GM12892 (cell line): ENCODE data around the gene CARMIL1.

ENCODE experiments used
- POLR2A ChIP-seq: IDR thresholded peaks from 2 replicates; pipeline ENCODE4 v1.6.1; 2011; ENCODE audit warnings: low read depth, low read length, control low read depth
- POLR2AphosphoS5 ChIP-seq: IDR thresholded peaks from 2 replicates; pipeline ENCODE4 v1.6.1; 2011; ENCODE audit warnings: low read depth, low read length, control low read depth

- no peak for TF ChIP-seq POLR2AphosphoS5
- no peak for TF ChIP-seq POLR2A
Measured at GRCh38 chr6:25403150-25403549, 124.0 kb downstream of the CARMIL1 start.
